Activated CD8-positive, alpha-beta T cell treated with anti-CD3 and anti-CD28 coated beads for 36 hours (primary cell): ENCODE results near the gene NSMCE3. TPM values are rescaled to one million over a fixed set of nuclear protein-coding genes. Genes with fewer than 3 reads are reported as not detected.

ENCODE experiments used
- ATAC-seq: fragments of 200-7000 bp; cut with Tn5 transposase; one replicate; pipeline ENCODE4 v1.10.0; 2021; ENCODE audit warnings: mild to moderate bottlenecking, moderate library complexity
- CTCF ChIA-PET: fragments of 350-600 bp; sonication (Branson Sonifier 250); formaldehyde crosslinking; loops from one replicate; lab custom pipeline; 2021; ENCODE audit warnings: antibody characterized with exemption; lab: Charles Lee
- POLR2A ChIA-PET: fragments of 350-600 bp; sonication (Branson Sonifier 250); formaldehyde crosslinking; loops from one replicate; lab custom pipeline; 2021; ENCODE audit warnings: antibody characterized with exemption; lab: Charles Lee
- DNase-seq: peaks from one replicate; pipeline ENCODE4 v3.0.0-alpha.2; 2020
- H3K27ac Mint-ChIP-seq: one replicate; pipeline ENCODE4 v1.8.0; 2021; ENCODE audit warnings: mild to moderate bottlenecking, mixed read lengths
- H3K27me3 Mint-ChIP-seq: one replicate; pipeline ENCODE4 v1.8.0; 2021; ENCODE audit warnings: mixed read lengths
- H3K36me3 Mint-ChIP-seq: one replicate; pipeline ENCODE4 v1.8.0; 2021; ENCODE audit warnings: low read depth, mixed read lengths
- H3K4me1 Mint-ChIP-seq: one replicate; pipeline ENCODE4 v1.8.0; 2021; ENCODE audit warnings: low read depth, mixed read lengths
- H3K4me3 Mint-ChIP-seq: one replicate; pipeline ENCODE4 v1.8.0; 2021; ENCODE audit warnings: mild to moderate bottlenecking, moderate library complexity, mixed read lengths
- H3K9me3 Mint-ChIP-seq: one replicate; pipeline ENCODE4 v1.8.0; 2021; ENCODE audit warnings: mixed read lengths
- CTCF ChIP-seq: fragments of 200-600 bp; IDR thresholded peaks from one replicate; pipeline ENCODE4 v1.8.0; 2022; ENCODE audit warnings: antibody characterized with exemption, mild to moderate bottlenecking
- intact Hi-C: fragments of 100-400 bp; cut with micrococcal nuclease; formaldehyde crosslinking; loops from one replicate; pipeline ENCODE4 v1.10.0; 2022
- total RNA-seq, 2 experiments: library from RNA; stranded (reverse); gene quantifications; one replicate each; pipeline ENCODE4 v1.2.3, GENCODE V29; 2021

NSMCE3 gene
- total RNA-seq, 2 experiments from 2014 or later: 9.5 to 10.5 TPM

GRCh38 chr15:29308299-29308698 lies 38.7 kb upstream of the NSMCE3 start:
- intact Hi-C loops: no loop called here
- Mint-ChIP-seq H3K4me1 (no peaks in the 10 kb centered on the region), H3K27ac (no peak overlapping the region), H3K9me3 (no peaks in the 10 kb centered on the region), H3K27me3 (peaks cover 1% of the 10 kb centered on the region), H3K36me3 (no peaks in the 10 kb centered on the region), H3K4me3 (no peak overlapping the region)
- TF ChIP-seq CTCF: no peak
- ATAC-seq: no peak
- ChIA-PET CTCF (no interaction called here), POLR2A (no interaction called here)
- DNase-seq: no peak

- DNase-seq (no peak), ATAC-seq (no peak)
- H3K27ac Mint-ChIP-seq: no peak overlapping the region
- CTCF ChIA-PET: no interaction called here
- H3K36me3 Mint-ChIP-seq: no peaks in the 10 kb centered on the region
- intact Hi-C loops: no loop called here
- H3K9me3 Mint-ChIP-seq: no peaks in the 10 kb centered on the region
- POLR2A ChIA-PET: no interaction called here
- H3K4me3 Mint-ChIP-seq: no peak overlapping the region
- H3K4me1 Mint-ChIP-seq: no peaks in the 10 kb centered on the region
- no peak for TF ChIP-seq CTCF
- peaks cover 1% of the 10 kb centered on the region for H3K27me3 Mint-ChIP-seq
Observed at GRCh38 chr15:29305556-29305955, 35.9 kb upstream of the NSMCE3 start.

GRCh38 chr15:29302871-29303270 lies 33.2 kb upstream of the NSMCE3 start:
- DNase-seq (no peak), ATAC-seq (no peak)
- CTCF ChIA-PET: interaction anchor here (2.1 kb wide), 1 partner anchor 163 kb away, joined by 6 read pairs; no protein-coding TSS in a partner anchor
- no peaks in the 10 kb centered on the region for H3K9me3 Mint-ChIP-seq
- H3K27ac Mint-ChIP-seq: no peak overlapping the region
- peaks cover 1% of the 10 kb centered on the region for H3K27me3 Mint-ChIP-seq
- TF ChIP-seq CTCF: no peak
- no peak overlapping the region for H3K4me3 Mint-ChIP-seq
- POLR2A ChIA-PET: no interaction called here
- H3K4me1 Mint-ChIP-seq: no peaks in the 10 kb centered on the region
- H3K36me3 Mint-ChIP-seq: no peaks in the 10 kb centered on the region
- intact Hi-C loops: no loop called here

- H3K27me3 Mint-ChIP-seq: peaks cover 1% of the 10 kb centered on the region
- ATAC-seq (no peak), DNase-seq (no peak)
- intact Hi-C loops: no loop called here
- H3K36me3 Mint-ChIP-seq: no peaks in the 10 kb centered on the region
- no peak for TF ChIP-seq CTCF
- POLR2A ChIA-PET: no interaction called here
- H3K27ac Mint-ChIP-seq: no peak overlapping the region
- no peak overlapping the region for H3K4me3 Mint-ChIP-seq
- peaks cover 3% of the 10 kb centered on the region for H3K9me3 Mint-ChIP-seq
- CTCF ChIA-PET: no interaction called here
- H3K4me1 Mint-ChIP-seq: no peaks in the 10 kb centered on the region
Observed at GRCh38 chr15:29299784-29300183, 30.2 kb upstream of the NSMCE3 start.

- ChIA-PET CTCF (interaction anchor here (0.9 kb wide), 1 partner anchor 197 kb away, joined by 3 read pairs; no protein-coding TSS in a partner anchor), POLR2A (no interaction called here)
- TF ChIP-seq CTCF: no peak
- intact Hi-C loops: no loop called here
- H3K4me3 Mint-ChIP-seq: no peak overlapping the region
- H3K27me3 Mint-ChIP-seq: peaks cover 1% of the 10 kb centered on the region
- DNase-seq: no peak
- peaks cover 3% of the 10 kb centered on the region for H3K9me3 Mint-ChIP-seq
- no peak for ATAC-seq
- no peaks in the 10 kb centered on the region for H3K36me3 Mint-ChIP-seq
- H3K4me1 Mint-ChIP-seq: no peaks in the 10 kb centered on the region
- no peak overlapping the region for H3K27ac Mint-ChIP-seq
Observed at GRCh38 chr15:29299331-29299730, 29.7 kb upstream of the NSMCE3 start.
